Esophagus mucosa (tissue), 1 donor: ENCODE measurements around the gene FZR1. TPM values are rescaled to one million over a fixed set of nuclear protein-coding genes. Genes with fewer than 3 reads are reported as not detected.
A peak's percentile ranks its signal among the peaks of the same experiment; 100 is the strongest.
"Not testable (repeated sequence)": the region's sequence is repeated elsewhere in the genome, so short reads cannot be mapped to it uniquely, and the experiment has no call there.

Source experiments
- ATAC-seq: fragments of 200-7000 bp; cut with Tn5 transposase; one replicate; pipeline ENCODE4 v1.9.1; 2020
- total RNA-seq: library from RNA; stranded (reverse); gene quantifications from one replicate; pipeline ENCODE4 v1.2.4, GENCODE V29; 2023
- donor health status: DM: yes; HTN: yes; CAD: no.

Gene FZR1
- total RNA-seq, 1 donor from 2014 or later: 38.5 TPM

GRCh38 chr19:3575260-3575741 lies 69.2 kb downstream of the FZR1 start:
- ATAC-seq: no peak

GRCh38 chr19:3575949-3576673 lies 70.0 kb downstream of the FZR1 start:
- no peak for ATAC-seq

- ATAC-seq: peak; percentile 3
Observed at GRCh38 chr19:3576696-3577443, 70.8 kb downstream of the FZR1 start.

GRCh38 chr19:3577723-3578344 lies 71.7 kb downstream of the FZR1 start:
- peak; percentile 7 for ATAC-seq

GRCh38 chr19:3578390-3578789 lies 72.3 kb downstream of the FZR1 start:
- ATAC-seq: no peak

- ATAC-seq: no peak
Observed at GRCh38 chr19:3580156-3580934, 74.2 kb downstream of the FZR1 start.

GRCh38 chr19:3581792-3582191 lies 75.7 kb downstream of the FZR1 start:
- not testable (repeated sequence) for ATAC-seq

- ATAC-seq: not testable (repeated sequence)
Observed at GRCh38 chr19:3584036-3584802, 78.1 kb downstream of the FZR1 start.

GRCh38 chr19:3585301-3586126 lies 79.4 kb downstream of the FZR1 start, which contains the start of gene GIPC3:
Gene GIPC3 (plus strand): TSS chr19:3585478. CDS start chr19:3585598, 120 bp downstream.
- peak; percentile 27 for ATAC-seq

- no peak for ATAC-seq
Observed at GRCh38 chr19:3586127-3586626, 80.1 kb downstream of the FZR1 start.

- peak; percentile 14 for ATAC-seq
Observed at GRCh38 chr19:3586707-3587346, 80.7 kb downstream of the FZR1 start.

Other genes with a start within 250 kb of the FZR1 start
- 68.2 TPM for gene NFIC, start 139.7 kb upstream of the FZR1 start, total RNA-seq
- not detected for gene SMIM24, start 25.8 kb upstream of the FZR1 start, total RNA-seq
- not detected for gene SMIM44, start 22.9 kb upstream of the FZR1 start, total RNA-seq
- 11.1 TPM for gene DOHH, start 5.6 kb upstream of the FZR1 start, total RNA-seq
- gene TEKTIP1, start 32.9 kb downstream of the FZR1 start, total RNA-seq: 0.84 TPM
- gene MFSD12, start 51.3 kb downstream of the FZR1 start, total RNA-seq: 25.7 TPM
- gene HMG20B, start 66.6 kb downstream of the FZR1 start, total RNA-seq: 36.6 TPM
- 0.28 TPM for gene GIPC3, start 79.2 kb downstream of the FZR1 start, total RNA-seq
- gene TBXA2R, start 100.6 kb downstream of the FZR1 start, total RNA-seq: 0.64 TPM
- 10.5 TPM for gene CACTIN, start 120.5 kb downstream of the FZR1 start, total RNA-seq
- 16.4 TPM for gene PIP5K1C, start 194.2 kb downstream of the FZR1 start, total RNA-seq
- 40.9 TPM for gene TJP3, start 202.1 kb downstream of the FZR1 start, total RNA-seq